Measurements from ENCODE around the gene PRCC.

PRCC gene

GRCh38 chr1:156823210-156823790, 56.0 kb downstream of the PRCC start:
- in situ Hi-C loops (cut with MboI; ENCODE audit: low sequenced_read_pairs, unreplicated experiment): no loop called here
- DNase-seq (ENCODE audit: low spot score): no peak
- TF ChIP-seq, protein P1, sequence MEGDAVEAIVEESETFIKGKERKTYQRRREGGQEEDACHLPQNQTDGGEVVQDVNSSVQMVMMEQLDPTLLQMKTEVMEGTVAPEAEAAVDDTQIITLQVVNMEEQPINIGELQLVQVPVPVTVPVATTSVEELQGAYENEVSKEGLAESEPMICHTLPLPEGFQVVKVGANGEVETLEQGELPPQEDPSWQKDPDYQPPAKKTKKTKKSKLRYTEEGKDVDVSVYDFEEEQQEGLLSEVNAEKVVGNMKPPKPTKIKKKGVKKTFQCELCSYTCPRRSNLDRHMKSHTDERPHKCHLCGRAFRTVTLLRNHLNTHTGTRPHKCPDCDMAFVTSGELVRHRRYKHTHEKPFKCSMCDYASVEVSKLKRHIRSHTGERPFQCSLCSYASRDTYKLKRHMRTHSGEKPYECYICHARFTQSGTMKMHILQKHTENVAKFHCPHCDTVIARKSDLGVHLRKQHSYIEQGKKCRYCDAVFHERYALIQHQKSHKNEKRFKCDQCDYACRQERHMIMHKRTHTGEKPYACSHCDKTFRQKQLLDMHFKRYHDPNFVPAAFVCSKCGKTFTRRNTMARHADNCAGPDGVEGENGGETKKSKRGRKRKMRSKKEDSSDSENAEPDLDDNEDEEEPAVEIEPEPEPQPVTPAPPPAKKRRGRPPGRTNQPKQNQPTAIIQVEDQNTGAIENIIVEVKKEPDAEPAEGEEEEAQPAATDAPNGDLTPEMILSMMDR (IDR thresholded peaks at IDR 0.05; ENCODE audit: borderline replicate concordance, control extremely low read depth, extremely low read depth, insufficient read depth, missing control alignments): no peak

DNA sequence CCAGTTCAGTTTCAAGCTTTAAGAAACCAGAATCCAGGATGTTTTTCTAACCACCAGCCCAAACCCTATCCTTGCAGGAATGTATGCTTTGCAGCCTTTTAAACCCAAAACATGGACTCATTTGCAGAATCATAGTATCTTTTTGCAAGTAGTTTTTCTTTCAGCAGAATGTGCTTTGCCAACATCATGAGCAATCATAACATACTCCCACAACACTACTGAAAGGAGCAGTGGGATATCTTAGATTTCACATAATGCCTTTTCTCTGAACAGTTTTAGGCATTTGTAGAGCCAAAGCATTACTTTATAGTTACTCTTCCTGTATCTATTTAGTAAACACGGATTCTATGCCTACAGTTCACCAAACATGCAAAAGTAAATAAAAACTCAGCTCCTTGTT, 59.3 kb downstream of the PRCC start:
- in situ Hi-C loops (cut with MboI; ENCODE audit: low sequenced_read_pairs, unreplicated experiment): no loop called here
- TF ChIP-seq, protein P1 (IDR thresholded peaks at IDR 0.05; ENCODE audit: borderline replicate concordance, control extremely low read depth, extremely low read depth, insufficient read depth, missing control alignments): no peak
- no peak for DNase-seq (ENCODE audit: low spot score)

DNA sequence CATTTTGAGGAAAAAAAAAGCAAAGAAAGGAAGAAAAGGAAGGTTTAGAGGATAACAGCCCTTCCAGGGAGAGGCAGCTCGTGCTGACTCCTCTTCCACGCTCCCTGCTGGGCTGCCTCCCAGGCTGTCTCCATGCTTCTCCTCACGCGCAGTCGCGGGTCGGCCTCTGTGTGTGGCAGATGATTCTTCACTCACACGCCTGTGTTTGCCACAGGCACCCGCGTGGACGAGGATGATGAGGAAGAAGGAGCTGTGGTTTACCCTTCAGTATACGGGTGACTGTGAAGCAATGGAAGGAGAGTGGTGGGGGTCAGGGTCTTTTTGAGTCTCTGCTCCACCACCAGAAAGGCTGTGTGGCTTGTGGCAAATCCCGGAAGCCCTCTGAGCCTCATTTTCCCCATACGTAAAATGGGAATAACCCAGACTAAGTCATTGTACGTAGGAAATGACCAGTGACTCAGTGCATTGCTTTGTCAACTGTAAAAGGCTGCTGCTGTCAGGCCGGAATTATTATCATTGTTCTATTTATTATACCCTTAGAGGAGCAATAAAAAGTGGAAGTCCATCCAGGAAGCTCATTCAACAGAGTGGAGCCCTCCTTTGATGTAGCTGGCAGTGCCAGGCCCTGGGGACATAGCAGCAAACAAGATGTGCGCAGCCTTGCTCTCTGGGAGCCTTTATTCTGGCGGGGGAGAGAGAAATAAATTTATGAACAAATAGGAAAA, 61.2 kb downstream of the PRCC start:
- TF ChIP-seq, protein P1 (IDR thresholded peaks at IDR 0.05; ENCODE audit: borderline replicate concordance, control extremely low read depth, extremely low read depth, insufficient read depth, missing control alignments): no peak
- in situ Hi-C loops (cut with MboI; ENCODE audit: low sequenced_read_pairs, unreplicated experiment): no loop called here
- no peak for DNase-seq (ENCODE audit: low spot score)

DNA sequence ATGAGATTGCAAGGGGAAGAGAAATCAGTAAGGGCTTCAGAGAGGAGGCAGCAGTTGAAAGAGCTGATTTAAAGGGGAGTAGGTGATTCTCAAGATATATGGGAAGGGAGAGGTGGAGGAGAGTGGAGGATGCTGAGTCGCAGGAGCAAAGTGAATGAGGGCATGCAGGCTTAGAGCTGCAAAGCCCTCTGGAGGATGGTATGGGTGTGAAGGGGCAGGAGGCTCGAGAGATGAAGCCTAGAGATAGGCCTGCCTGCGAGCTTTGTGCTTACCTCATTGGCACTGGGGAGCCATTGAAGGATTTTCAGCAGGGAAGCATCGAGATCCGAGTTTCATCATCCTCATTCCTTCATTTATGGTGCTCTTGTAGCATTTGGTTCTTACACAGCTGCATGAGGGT, 65.1 kb downstream of the PRCC start:
- in situ Hi-C loops (cut with MboI; ENCODE audit: low sequenced_read_pairs, unreplicated experiment): no loop called here
- TF ChIP-seq, protein P1 (IDR thresholded peaks at IDR 0.05; ENCODE audit: borderline replicate concordance, control extremely low read depth, extremely low read depth, insufficient read depth, missing control alignments): no peak
- no peak for DNase-seq (ENCODE audit: low spot score)

GRCh38 chr1:156833603-156834002, 66.3 kb downstream of the PRCC start:
- in situ Hi-C loops (cut with MboI; ENCODE audit: low sequenced_read_pairs, unreplicated experiment): no loop called here
- DNase-seq (ENCODE audit: low spot score): no peak
- TF ChIP-seq, protein P1 (IDR thresholded peaks at IDR 0.05; ENCODE audit: borderline replicate concordance, control extremely low read depth, extremely low read depth, insufficient read depth, missing control alignments): no peak

GRCh38 chr1:156834322-156834721, 67.0 kb downstream of the PRCC start:
- no peak for DNase-seq (ENCODE audit: low spot score)
- TF ChIP-seq, protein P1 (IDR thresholded peaks at IDR 0.05; ENCODE audit: borderline replicate concordance, control extremely low read depth, extremely low read depth, insufficient read depth, missing control alignments): no peak
- in situ Hi-C loops (cut with MboI; ENCODE audit: low sequenced_read_pairs, unreplicated experiment): no loop called here
